ENCODE data around the gene TBC1D22A. TPM values are rescaled to one million over a fixed set of nuclear protein-coding genes. Genes with fewer than 3 reads are reported as not detected.

The TBC1D22A gene
- total RNA-seq, 2 donors from 2014 or later, result 21.0 to 27.9 TPM

GRCh38 chr22:47199979-47200272 is 437.5 kb downstream of the TBC1D22A start:
- Histone ChIP-seq H3K9ac (ENCODE audit: extremely low read depth, low read length, poor library complexity, severe bottlenecking) (no peak overlapping the region), H3K27ac (ENCODE audit: low read depth, low read length) (no peak overlapping the region), H3K36me3 (ENCODE audit: control insufficient read depth, insufficient read depth, low read length) (no peaks in the 10 kb centered on the region), H3K4me1 (ENCODE audit: control insufficient read depth, insufficient read depth, low read length) (no peaks in the 10 kb centered on the region), H3K27me3 (ENCODE audit: control insufficient read depth, insufficient read depth, low read length, poor library complexity, severe bottlenecking) (no peaks in the 10 kb centered on the region), H3K9me3 (ENCODE audit: control insufficient read depth, low read length) (peaks cover 6% of the 10 kb centered on the region), H3K4me3 (ENCODE audit: low read length) (no peak overlapping the region)
- H3K9me3 Mint-ChIP-seq, result peaks cover 71% of the 10 kb centered on the region
- peak; percentile 9 for TF ChIP-seq CTCF (conservative IDR thresholded peaks at IDR 0.05)
- no peak overlapping the region for H3K27ac Mint-ChIP-seq
- no peak overlapping the region for H3K4me3 Mint-ChIP-seq
- DNase-seq, result no peak
- H3K36me3 Mint-ChIP-seq (ENCODE audit: low read depth), result no peaks in the 10 kb centered on the region
- WGBS, 2 experiments (ENCODE audit: insufficient coverage in 1 of 2, insufficient read length in 1 of 2), result 88 to 90% methylated on average over 9 to 10 of the region's 10 CpGs
- H3K4me1 Mint-ChIP-seq, result no peaks in the 10 kb centered on the region
- peaks cover 2% of the 10 kb centered on the region for H3K27me3 Mint-ChIP-seq (ENCODE audit: insufficient read depth)

- no peaks in the 10 kb centered on the region for H3K4me1 ChIP-seq (ENCODE audit: control insufficient read depth, insufficient read depth, low read length)
- TF ChIP-seq CTCF (conservative IDR thresholded peaks at IDR 0.05), result no peak
- Mint-ChIP-seq H3K4me3 (no peak overlapping the region), H3K27ac (no peak overlapping the region), H3K27me3 (ENCODE audit: insufficient read depth) (peaks cover 2% of the 10 kb centered on the region), H3K36me3 (ENCODE audit: low read depth) (no peaks in the 10 kb centered on the region), H3K4me1 (no peaks in the 10 kb centered on the region), H3K9me3 (peaks cover 72% of the 10 kb centered on the region)
- H3K27me3 ChIP-seq (ENCODE audit: control insufficient read depth, insufficient read depth, low read length, poor library complexity, severe bottlenecking), result no peaks in the 10 kb centered on the region
- DNase-seq, result peak; percentile 35
- H3K36me3 ChIP-seq (ENCODE audit: control insufficient read depth, insufficient read depth, low read length), result no peaks in the 10 kb centered on the region
- 88% methylated on average over 17 to 25 of the region's 25 CpGs for WGBS, 2 experiments (ENCODE audit: insufficient coverage in 1 of 2, insufficient read length in 1 of 2)
- H3K4me3 ChIP-seq (ENCODE audit: low read length), result no peak overlapping the region
- peaks cover 7% of the 10 kb centered on the region for H3K9me3 ChIP-seq (ENCODE audit: control insufficient read depth, low read length)
- H3K9ac ChIP-seq (ENCODE audit: extremely low read depth, low read length, poor library complexity, severe bottlenecking), result no peak overlapping the region
- no peak overlapping the region for H3K27ac ChIP-seq (ENCODE audit: low read depth, low read length)
Observed at GRCh38 chr22:47200273-47201051, 438.0 kb downstream of the TBC1D22A start.

- Mint-ChIP-seq H3K27ac (no peak overlapping the region), H3K36me3 (ENCODE audit: low read depth) (no peaks in the 10 kb centered on the region), H3K4me3 (no peak overlapping the region), H3K27me3 (ENCODE audit: insufficient read depth) (peaks cover 1% of the 10 kb centered on the region), H3K4me1 (no peaks in the 10 kb centered on the region), H3K9me3 (peaks cover 72% of the 10 kb centered on the region)
- no peak for TF ChIP-seq CTCF (conservative IDR thresholded peaks at IDR 0.05)
- no peak overlapping the region for H3K27ac ChIP-seq (ENCODE audit: low read depth, low read length)
- peaks cover 13% of the 10 kb centered on the region for H3K9me3 ChIP-seq (ENCODE audit: control insufficient read depth, low read length)
- H3K9ac ChIP-seq (ENCODE audit: extremely low read depth, low read length, poor library complexity, severe bottlenecking), result no peak overlapping the region
- no peaks in the 10 kb centered on the region for H3K36me3 ChIP-seq (ENCODE audit: control insufficient read depth, insufficient read depth, low read length)
- DNase-seq, result peak; percentile 22
- no peaks in the 10 kb centered on the region for H3K4me1 ChIP-seq (ENCODE audit: control insufficient read depth, insufficient read depth, low read length)
- H3K27me3 ChIP-seq (ENCODE audit: control insufficient read depth, insufficient read depth, low read length, poor library complexity, severe bottlenecking), result no peaks in the 10 kb centered on the region
- no peak overlapping the region for H3K4me3 ChIP-seq (ENCODE audit: low read length)
- 85 to 89% methylated on average over 8 to 15 of the region's 15 CpGs for WGBS, 2 experiments (ENCODE audit: insufficient coverage in 1 of 2, insufficient read length in 1 of 2)
Observed at GRCh38 chr22:47201186-47201995, 438.9 kb downstream of the TBC1D22A start.

All from endodermal cell (in vitro differentiated cells).